ENCODE measurements around the gene UPF3B. TPM values are rescaled to one million over a fixed set of nuclear protein-coding genes. Genes with fewer than 3 reads are reported as not detected.
"Not testable (repeated sequence)": the region's sequence is repeated elsewhere in the genome, so short reads cannot be mapped to it uniquely, and the experiment has no call there.

The UPF3B gene
- total and polyA plus RNA-seq, 4 donors = 6.7 to 20.7 (median 11.9) TPM

- 50 to 62% methylated on average over 1 to 2 of the region's 4 CpGs for WGBS, 2 donors
- ATAC-seq (ENCODE audit: low FRiP score); H3K4me3 ChIP-seq (ENCODE audit: low read length in 2 of 2); H3K36me3 ChIP-seq (ENCODE audit: control insufficient read depth in 1 of 2, insufficient read depth in 2 of 2, low read length in 1 of 2); H3K9me3 ChIP-seq (ENCODE audit: control insufficient read depth, low read length); H3K27ac ChIP-seq (ENCODE audit: low read depth in 1 of 2, low read length in 2 of 2); H3K4me1 ChIP-seq (ENCODE audit: control insufficient read depth in 1 of 2, insufficient read depth in 2 of 2, low read length in 2 of 2); H3K27me3 ChIP-seq (ENCODE audit: control insufficient read depth in 1 of 2, insufficient read depth in 2 of 2, low read length in 1 of 2); DNase-seq; intact Hi-C loops (cut with DNase I): not testable (repeated sequence)
Measured at GRCh38 chrX:119808461-119808860, 44.3 kb downstream of the UPF3B start.

DNA sequence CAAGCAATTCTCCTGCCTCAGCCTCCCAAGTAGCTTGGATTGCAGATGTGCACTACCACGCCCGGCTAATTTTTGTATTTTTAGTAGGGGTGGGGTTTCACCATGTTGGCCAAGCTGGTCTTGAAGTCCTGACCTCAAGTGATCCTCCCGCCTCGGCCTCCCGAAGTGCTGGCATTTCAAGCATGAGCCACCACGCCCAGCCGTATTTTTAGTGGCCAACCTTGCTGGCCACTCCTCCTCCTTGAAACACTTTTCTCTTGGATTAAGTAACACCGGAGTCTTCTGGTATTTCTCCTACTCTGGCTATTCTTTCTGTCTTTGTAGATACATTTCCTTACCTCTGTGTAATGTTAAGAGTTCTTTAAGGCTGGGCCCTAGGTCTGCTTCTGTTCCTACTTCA lies 50.2 kb downstream of the UPF3B start:
- 93 to 95% methylated on average over 8 of the region's 8 CpGs for WGBS, 2 donors
- no peak overlapping the region for H3K27ac ChIP-seq (ENCODE audit: low read depth in 1 of 2, low read length in 2 of 2)

GRCh38 chrX:119801253-119802221 lies 51.2 kb downstream of the UPF3B start:
- Histone ChIP-seq H3K36me3 (ENCODE audit: control insufficient read depth in 1 of 2, insufficient read depth in 2 of 2, low read length in 1 of 2) (no peaks in the 10 kb centered on the region), H3K27me3 (ENCODE audit: control insufficient read depth in 1 of 2, insufficient read depth in 2 of 2, low read length in 1 of 2) (no peaks in the 10 kb centered on the region), H3K4me3 (ENCODE audit: low read length in 2 of 2) (no peak overlapping the region), H3K4me1 (ENCODE audit: control insufficient read depth in 1 of 2, insufficient read depth in 2 of 2, low read length in 2 of 2) (no peaks in the 10 kb centered on the region), H3K9me3 (ENCODE audit: control insufficient read depth, low read length) (no peaks in the 10 kb centered on the region), H3K27ac (ENCODE audit: low read depth in 1 of 2, low read length in 2 of 2) (no peak overlapping the region)
- 80 to 90% methylated on average over 2 of the region's 2 CpGs for WGBS, 2 donors
- DNase-seq (no peak), ATAC-seq (ENCODE audit: low FRiP score) (no peak)
- intact Hi-C loops (cut with DNase I) = no loop called here

More for the DNA sequence above, 50.2 kb downstream of the UPF3B start:
- Histone ChIP-seq H3K4me3 (ENCODE audit: low read length in 2 of 2) (no peak overlapping the region), H3K4me1 (ENCODE audit: control insufficient read depth in 1 of 2, insufficient read depth in 2 of 2, low read length in 2 of 2) (no peaks in the 10 kb centered on the region), H3K27me3 (ENCODE audit: control insufficient read depth in 1 of 2, insufficient read depth in 2 of 2, low read length in 1 of 2) (no peaks in the 10 kb centered on the region), H3K36me3 (ENCODE audit: control insufficient read depth in 1 of 2, insufficient read depth in 2 of 2, low read length in 1 of 2) (no peaks in the 10 kb centered on the region), H3K9me3 (ENCODE audit: control insufficient read depth, low read length) (no peaks in the 10 kb centered on the region)
- ATAC-seq (ENCODE audit: low FRiP score) (no peak), DNase-seq (no peak)
- intact Hi-C loops (cut with DNase I) = no loop called here

- Histone ChIP-seq H3K27ac (ENCODE audit: low read depth in 1 of 2, low read length in 2 of 2) (peak within 1 kb of the TSS; percentile 58 to 81), H3K9me3 (ENCODE audit: control insufficient read depth, low read length) (no peaks in the 10 kb centered on the region), H3K4me1 (ENCODE audit: control insufficient read depth in 1 of 2, insufficient read depth in 2 of 2, low read length in 2 of 2) (no peaks in the 10 kb centered on the region), H3K4me3 (ENCODE audit: low read length in 2 of 2) (peak within 1 kb of the TSS; percentile 44 to 45), H3K27me3 (ENCODE audit: control insufficient read depth in 1 of 2, insufficient read depth in 2 of 2, low read length in 1 of 2) (no peaks in the 10 kb centered on the region), H3K36me3 (ENCODE audit: control insufficient read depth in 1 of 2, insufficient read depth in 2 of 2, low read length in 1 of 2) (peaks cover 0 to 2% of the 10 kb centered on the region in 2 donors)
- intact Hi-C loops (cut with DNase I) = loop anchor here (5.0 kb wide), 2 partner anchors 61 to 81 kb away; partner anchors contain the start of genes NDUFA1 (in 2 of the 2), RNF113A (in 2 of the 2) and UPF3B (in 1 of the 2)
- DNase-seq = peak; percentile 88 to 92
- WGBS, 2 donors = 0 to 32% methylated on average over 57 to 58 of the region's 58 CpGs
- peak; percentile 97 for ATAC-seq (ENCODE audit: low FRiP score)
Measured at GRCh38 chrX:119791437-119792231, 61.1 kb downstream of the UPF3B start, which contains the start of gene RPL39. Gene RPL39, minus strand, starts transcription at chrX:119791630. Its CDS starts 54 bp downstream, at chrX:119791576.

DNA sequence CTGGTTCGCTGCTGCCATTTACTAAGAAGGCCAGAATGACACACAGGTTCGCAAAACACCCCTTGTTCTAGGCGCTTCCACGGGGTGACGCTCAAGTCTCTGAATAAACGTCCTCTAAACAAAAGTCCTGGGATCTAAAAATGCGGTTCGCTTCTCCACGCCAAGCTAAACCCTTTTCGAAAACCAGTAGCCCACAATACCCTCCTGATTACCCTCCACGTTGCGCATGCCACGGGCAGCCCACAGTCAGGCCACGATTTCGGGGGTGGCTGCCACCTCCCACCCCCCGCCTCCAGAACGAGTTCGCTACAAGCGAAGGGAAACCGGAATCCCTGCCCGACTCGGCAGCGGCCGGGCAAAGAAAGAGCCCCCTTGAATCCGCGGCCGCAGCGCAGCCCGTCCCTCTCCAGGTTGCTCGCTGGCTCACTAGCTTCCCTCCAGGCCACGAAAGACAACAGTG lies 61.8 kb downstream of the UPF3B start:
- ATAC-seq (ENCODE audit: low FRiP score) (peak; percentile 64), DNase-seq (peak in 1 of 2 donors; percentile 74)
- peak overlapping the region; percentile 42 to 58 for H3K27ac ChIP-seq (ENCODE audit: low read depth in 1 of 2, low read length in 2 of 2)
- no peaks in the 10 kb centered on the region for H3K9me3 ChIP-seq (ENCODE audit: control insufficient read depth, low read length)
- H3K4me3 ChIP-seq (ENCODE audit: low read length in 2 of 2) = peak overlapping the region; percentile 40 to 45
- H3K27me3 ChIP-seq (ENCODE audit: control insufficient read depth in 1 of 2, insufficient read depth in 2 of 2, low read length in 1 of 2) = no peaks in the 10 kb centered on the region
- H3K36me3 ChIP-seq (ENCODE audit: control insufficient read depth in 1 of 2, insufficient read depth in 2 of 2, low read length in 1 of 2) = peaks cover 0 to 2% of the 10 kb centered on the region in 2 donors
- intact Hi-C loops (cut with DNase I) = loop anchor here (5.0 kb wide), 2 partner anchors 61 to 81 kb away; partner anchors contain the start of genes NDUFA1 (in 2 of the 2), RNF113A (in 2 of the 2) and UPF3B (in 1 of the 2)
- 0 to 34% methylated on average over 26 to 31 of the region's 31 CpGs for WGBS, 2 donors
- H3K4me1 ChIP-seq (ENCODE audit: control insufficient read depth in 1 of 2, insufficient read depth in 2 of 2, low read length in 2 of 2) = no peaks in the 10 kb centered on the region

DNA sequence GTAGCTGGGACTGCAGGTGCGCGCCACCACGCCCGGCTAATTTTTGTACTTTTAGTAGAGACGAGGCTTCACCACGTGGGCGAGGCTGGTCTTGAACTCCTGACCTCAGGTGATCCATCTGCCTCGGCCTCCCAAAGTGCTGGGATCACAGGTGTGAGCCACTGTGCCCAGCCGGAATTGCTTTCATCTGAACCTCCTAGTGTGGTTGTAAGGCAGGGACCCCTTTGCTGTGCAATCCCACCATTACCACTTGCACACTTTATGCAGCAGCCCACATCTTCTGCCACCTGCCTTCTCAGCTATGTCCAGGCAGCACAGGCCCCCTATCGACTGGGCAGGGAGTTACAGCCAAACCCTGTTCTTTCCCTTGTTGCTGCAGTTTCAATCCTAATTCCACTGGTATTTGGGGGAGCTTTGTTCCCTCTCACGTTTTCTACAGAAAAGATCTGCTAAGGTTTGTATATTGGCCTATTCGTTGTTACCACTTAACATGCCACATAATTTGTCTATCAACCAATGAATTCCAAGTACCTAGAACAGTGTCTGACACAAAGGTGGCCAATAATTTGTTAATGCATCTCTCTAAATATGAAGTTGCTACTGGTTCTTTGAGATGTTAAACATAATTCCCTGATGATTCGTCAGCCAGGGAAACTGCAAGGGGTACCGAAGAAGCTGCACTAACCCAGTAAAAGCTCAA lies 67.9 kb downstream of the UPF3B start:
- DNase-seq (no peak), ATAC-seq (ENCODE audit: low FRiP score) (no peak)
- no peaks in the 10 kb centered on the region for H3K4me1 ChIP-seq (ENCODE audit: control insufficient read depth in 1 of 2, insufficient read depth in 2 of 2, low read length in 2 of 2)
- intact Hi-C loops (cut with DNase I) = no loop called here
- H3K36me3 ChIP-seq (ENCODE audit: control insufficient read depth in 1 of 2, insufficient read depth in 2 of 2, low read length in 1 of 2) = peaks cover 0 to 2% of the 10 kb centered on the region in 2 donors
- no peaks in the 10 kb centered on the region for H3K9me3 ChIP-seq (ENCODE audit: control insufficient read depth, low read length)
- H3K4me3 ChIP-seq (ENCODE audit: low read length in 2 of 2) = no peak overlapping the region
- H3K27ac ChIP-seq (ENCODE audit: low read depth in 1 of 2, low read length in 2 of 2) = no peak overlapping the region
- no peaks in the 10 kb centered on the region for H3K27me3 ChIP-seq (ENCODE audit: control insufficient read depth in 1 of 2, insufficient read depth in 2 of 2, low read length in 1 of 2)
- WGBS, 2 donors = 79 to 86% methylated on average over 14 of the region's 14 CpGs

Data from aorta (tissue), 5 donors.